ENCODE data around the gene PSMD11.
"Not testable (repeated sequence)": the region's sequence is repeated elsewhere in the genome, so short reads cannot be mapped to it uniquely, and the experiment has no call there.

PSMD11 gene

DNA sequence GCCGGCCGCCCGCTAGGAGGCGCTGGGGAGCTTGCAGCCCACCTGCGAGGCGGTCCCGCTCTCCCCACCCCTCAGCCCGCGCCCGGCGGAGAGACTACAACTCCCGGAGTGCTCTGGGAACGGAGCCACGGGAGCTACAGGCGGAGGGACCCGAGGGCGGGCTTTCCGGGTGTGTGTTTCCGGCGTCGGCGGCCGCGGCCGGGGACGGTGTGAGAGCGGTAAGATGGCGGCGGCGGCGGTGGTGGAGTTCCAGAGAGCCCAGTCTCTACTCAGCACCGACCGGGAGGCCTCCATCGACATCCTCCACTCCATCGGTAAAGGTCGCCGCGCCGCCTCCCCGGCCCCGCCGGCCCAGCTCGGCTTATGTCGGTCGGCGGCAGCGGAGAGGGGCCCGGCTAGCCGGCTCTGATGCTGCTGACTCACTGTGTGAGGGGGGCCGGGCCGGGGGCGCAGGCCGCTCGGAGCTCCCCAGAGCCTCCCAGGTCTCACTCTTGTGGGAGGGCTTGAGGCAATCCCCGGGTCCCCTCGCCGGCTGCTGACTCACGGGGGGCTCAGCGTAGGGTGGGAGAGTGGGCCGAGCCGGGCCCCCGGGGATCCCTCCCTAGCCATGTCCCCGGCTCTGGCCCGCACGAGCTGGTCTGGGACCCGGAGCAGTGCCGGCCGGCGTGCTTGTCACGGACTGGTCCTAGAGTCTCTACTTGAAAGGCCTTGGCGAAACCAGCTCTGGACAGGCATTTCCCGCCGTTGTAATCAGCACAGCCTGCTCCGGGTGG, at the start of gene PSMD11:
TSS of gene PSMD11 (plus strand) at position 210 of the 773 bp plus-strand sequence. CDS start at position 224, 14 bp downstream.
- no peak for TF ChIP-seq BHLHE40 (IDR thresholded peaks at IDR 0.05; ENCODE audit: borderline replicate concordance)
- TF ChIP-seq FOXK2 (IDR thresholded peaks at IDR 0.05) = no peak
- no peak for TF ChIP-seq HDGF (IDR thresholded peaks at IDR 0.05; ENCODE audit: borderline replicate concordance)
- TF ChIP-seq LEF1 (IDR thresholded peaks at IDR 0.05; ENCODE audit: borderline replicate concordance) = no peak; the same call in 1 of the 2 replicates
- TF ChIP-seq FOXM1 (IDR thresholded peaks at IDR 0.05; ENCODE audit: borderline replicate concordance) = no peak
- no peak for TF ChIP-seq TARDBP (IDR thresholded peaks at IDR 0.05)
- peak; percentile 33; the same call in 1 of the 2 replicates for TF ChIP-seq NFRKB (IDR thresholded peaks at IDR 0.05)
- TF ChIP-seq ZNF384 (IDR thresholded peaks at IDR 0.05) = no peak
- peak; percentile 30; the same call in 1 of the 2 replicates for TF ChIP-seq CTBP1 (IDR thresholded peaks at IDR 0.05; ENCODE audit: borderline replicate concordance)
- no peak for TF ChIP-seq FOXA1 (IDR thresholded peaks at IDR 0.05)
- TF ChIP-seq SP1 (IDR thresholded peaks at IDR 0.05) = no peak
- no peak for TF ChIP-seq SUZ12 (IDR thresholded peaks at IDR 0.05)
- no peak for TF ChIP-seq L3MBTL2 (conservative IDR thresholded peaks at IDR 0.05)
- TF ChIP-seq PKNOX1 (IDR thresholded peaks at IDR 0.05) = peak; percentile 30; the same call in 1 of the 2 replicates
- TF ChIP-seq ELF4 (IDR thresholded peaks at IDR 0.05) = peak; percentile 29; the same call in 1 of the 2 replicates
- TF ChIP-seq ARNT (IDR thresholded peaks at IDR 0.05) = no peak
- ChIA-PET POLR2A (interaction anchor here (0.5 to 1.6 kb wide), 16 partner anchors 10 to 402 kb away, joined by 3 to 5 read pairs (median 4); partner anchors contain the start of gene CDK5R1), CTCF (interaction anchor here (0.6 to 2.1 kb wide), 12 partner anchors 10 to 433 kb away, joined by 3 to 18 read pairs (median 4); partner anchors contain the start of genes CDK5R1 and MYO1D)
- peak; percentile 93 for DNase-seq (ENCODE audit: extremely low spot score)

GRCh38 chr17:32396343-32396742, 48.0 kb upstream of the PSMD11 start:
- no peak for TF ChIP-seq PKNOX1 (IDR thresholded peaks at IDR 0.05)
- 0 out of 2 replicates have a peak, but pooled peaks have one; percentile 14 for TF ChIP-seq ZNF384 (IDR thresholded peaks at IDR 0.05)
- no peak for TF ChIP-seq L3MBTL2 (conservative IDR thresholded peaks at IDR 0.05)
- TF ChIP-seq CTBP1 (IDR thresholded peaks at IDR 0.05; ENCODE audit: borderline replicate concordance) = no peak
- TF ChIP-seq FOXK2 (IDR thresholded peaks at IDR 0.05) = no peak
- no peak for TF ChIP-seq ELF4 (IDR thresholded peaks at IDR 0.05)
- no peak for TF ChIP-seq ARNT (IDR thresholded peaks at IDR 0.05)
- POLR2A ChIA-PET = no interaction called here
- DNase-seq (ENCODE audit: extremely low spot score) = no peak
- CTCF ChIA-PET = no interaction called here

- ChIA-PET CTCF (no interaction called here), POLR2A (interaction anchor here (0.7 to 1.2 kb wide), 2 partner anchors 8 to 497 kb away, joined by 3 read pairs; partner anchors contain the start of gene UTP6)
- TF ChIP-seq BHLHE40 (IDR thresholded peaks at IDR 0.05; ENCODE audit: borderline replicate concordance) (no peak), CTBP1 (IDR thresholded peaks at IDR 0.05; ENCODE audit: borderline replicate concordance) (no peak), NFRKB (IDR thresholded peaks at IDR 0.05) (no peak), ARNT (IDR thresholded peaks at IDR 0.05) (no peak), ELF4 (IDR thresholded peaks at IDR 0.05) (no peak), SP1 (IDR thresholded peaks at IDR 0.05) (no peak), FOXA1 (IDR thresholded peaks at IDR 0.05) (no peak), ZNF384 (IDR thresholded peaks at IDR 0.05) (no peak), TARDBP (IDR thresholded peaks at IDR 0.05) (no peak), HDGF (IDR thresholded peaks at IDR 0.05; ENCODE audit: borderline replicate concordance) (no peak), SUZ12 (IDR thresholded peaks at IDR 0.05) (no peak)
- DNase-seq (ENCODE audit: extremely low spot score) = no peak
These were observed 45.4 kb upstream of the PSMD11 start for GRCh38 chr17:32398946-32399345.

- DNase-seq (ENCODE audit: extremely low spot score); CTCF ChIA-PET; POLR2A ChIA-PET: not testable (repeated sequence)
These were observed 34.2 kb upstream of the PSMD11 start for GRCh38 chr17:32410085-32410484.

DNA sequence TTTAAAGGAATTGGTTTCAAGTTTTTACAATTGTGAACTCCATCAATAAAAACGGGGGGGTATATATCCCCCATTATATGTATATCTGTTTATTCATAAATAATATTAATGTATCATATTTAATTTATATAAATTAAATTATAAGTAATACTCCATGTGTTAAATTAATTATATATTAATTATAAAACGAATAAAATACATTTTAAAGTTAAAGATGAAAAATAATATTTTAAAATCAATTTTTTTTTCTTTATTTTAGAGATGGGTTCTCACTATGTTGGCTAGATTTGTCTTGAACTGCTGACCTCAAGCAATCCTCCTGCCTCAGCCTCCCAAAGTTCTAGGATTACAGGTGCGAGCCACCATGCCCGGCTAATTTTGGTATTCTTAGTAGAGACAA, 17.4 kb upstream of the PSMD11 start:
- POLR2A ChIA-PET = interaction anchor here (0.8 to 0.9 kb wide), 2 partner anchors 17 to 18 kb away, joined by 3 read pairs; partner anchors contain the start of gene PSMD11
- DNase-seq (ENCODE audit: extremely low spot score) = no peak
- TF ChIP-seq PKNOX1 (IDR thresholded peaks at IDR 0.05) (no peak), ELF4 (IDR thresholded peaks at IDR 0.05) (no peak), LEF1 (IDR thresholded peaks at IDR 0.05; ENCODE audit: borderline replicate concordance) (no peak), CTBP1 (IDR thresholded peaks at IDR 0.05; ENCODE audit: borderline replicate concordance) (no peak), HDGF (IDR thresholded peaks at IDR 0.05; ENCODE audit: borderline replicate concordance) (no peak), ZNF384 (IDR thresholded peaks at IDR 0.05) (no peak), FOXM1 (IDR thresholded peaks at IDR 0.05; ENCODE audit: borderline replicate concordance) (no peak)
- CTCF ChIA-PET = no interaction called here

DNA sequence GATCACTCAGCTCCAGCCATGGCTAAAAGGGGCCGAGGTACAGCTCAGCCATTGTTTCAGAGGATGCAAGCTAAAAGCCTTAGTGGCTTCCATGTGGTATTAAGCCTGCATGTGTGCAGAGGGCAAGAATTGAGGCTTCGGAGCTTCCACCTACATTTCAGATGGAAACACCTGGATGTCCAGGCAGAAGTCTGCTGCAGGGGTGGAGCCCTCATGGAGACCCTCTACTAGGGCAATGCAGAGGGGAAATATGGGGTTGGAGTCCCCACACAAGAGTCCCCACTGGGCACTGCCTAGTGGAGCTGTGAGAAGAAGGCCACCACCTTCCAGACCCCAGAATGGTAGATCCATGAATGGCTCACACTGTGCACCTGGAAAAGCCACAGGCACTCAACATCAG, 14.7 kb upstream of the PSMD11 start:
- POLR2A ChIA-PET = no interaction called here
- no peak for DNase-seq (ENCODE audit: extremely low spot score)
- CTCF ChIA-PET = interaction anchor here (0.6 kb wide), 1 partner anchor 9 kb away, joined by 3 read pairs; no protein-coding TSS in a partner anchor
- no peak for TF ChIP-seq CTBP1 (IDR thresholded peaks at IDR 0.05; ENCODE audit: borderline replicate concordance)
- TF ChIP-seq ELF4 (IDR thresholded peaks at IDR 0.05) = no peak
- TF ChIP-seq FOXM1 (IDR thresholded peaks at IDR 0.05; ENCODE audit: borderline replicate concordance) = no peak
